ENCODE results near the gene PHLPP1. TPM values are rescaled to one million over a fixed set of nuclear protein-coding genes. Genes with fewer than 3 reads are reported as not detected.

Gene PHLPP1
- total RNA-seq, 1 experiment from 2014 or later = 8.6 TPM

DNA sequence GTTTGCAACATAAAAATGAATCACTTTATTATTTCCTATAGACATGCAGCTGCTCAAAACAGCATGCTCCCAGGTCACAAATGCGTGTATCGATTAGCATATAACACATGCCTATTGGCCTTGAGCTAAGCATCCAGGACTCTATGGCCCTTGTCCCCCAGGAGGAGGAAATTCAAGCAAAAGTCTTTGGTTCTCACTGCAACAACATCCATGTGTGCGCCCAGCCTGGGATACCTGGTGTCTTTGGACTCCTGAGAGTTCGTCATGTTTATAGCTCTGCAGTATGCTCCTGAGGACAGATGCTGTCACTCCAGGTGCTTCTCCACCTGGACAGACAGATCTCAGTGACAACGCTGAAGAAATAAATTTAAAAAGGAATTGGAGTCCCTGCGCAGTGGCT, 284.6 kb downstream of the PHLPP1 start:
- DNase-seq (ENCODE audit: low read depth) = no peak

DNA sequence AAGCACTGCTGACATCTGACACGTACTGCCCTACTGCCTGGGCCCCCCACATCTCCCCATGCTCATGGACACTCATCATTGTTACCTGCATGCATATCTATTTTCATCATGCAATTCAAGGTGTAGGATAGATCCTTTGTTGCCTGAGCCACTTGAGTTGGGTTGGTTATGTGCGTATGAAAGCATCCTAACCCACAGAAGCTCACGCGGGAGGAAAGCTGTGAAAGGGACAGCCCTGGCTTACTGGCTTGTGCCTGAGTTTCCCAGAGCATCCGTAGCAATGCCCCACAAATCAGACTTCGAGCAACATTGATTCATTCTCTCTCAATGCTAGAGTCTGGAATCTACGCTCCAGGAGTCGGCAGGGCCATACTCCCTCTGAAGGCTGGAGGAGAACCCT, 285.5 kb downstream of the PHLPP1 start:
- no peak for DNase-seq (ENCODE audit: low read depth)

DNA sequence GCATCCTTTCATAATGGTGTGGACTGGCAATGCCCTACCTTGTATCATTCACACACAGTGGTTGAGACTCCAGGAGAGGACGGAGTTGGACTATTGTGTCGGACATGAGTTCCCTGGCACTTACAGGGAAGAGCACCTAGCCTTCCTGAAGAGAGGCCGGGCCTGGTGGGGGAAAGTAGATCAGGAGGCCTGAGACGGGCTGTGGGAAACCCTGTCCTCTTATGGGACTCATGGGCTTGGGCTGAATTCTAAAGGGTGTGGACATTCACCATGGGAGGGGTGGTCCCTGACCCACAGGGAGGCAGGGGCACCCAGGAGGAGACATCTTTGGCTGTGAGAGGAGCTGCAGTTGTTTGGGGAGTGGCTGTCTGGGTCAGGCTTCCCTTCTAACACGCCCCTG, 286.5 kb downstream of the PHLPP1 start:
- no peak for DNase-seq (ENCODE audit: low read depth)

DNA sequence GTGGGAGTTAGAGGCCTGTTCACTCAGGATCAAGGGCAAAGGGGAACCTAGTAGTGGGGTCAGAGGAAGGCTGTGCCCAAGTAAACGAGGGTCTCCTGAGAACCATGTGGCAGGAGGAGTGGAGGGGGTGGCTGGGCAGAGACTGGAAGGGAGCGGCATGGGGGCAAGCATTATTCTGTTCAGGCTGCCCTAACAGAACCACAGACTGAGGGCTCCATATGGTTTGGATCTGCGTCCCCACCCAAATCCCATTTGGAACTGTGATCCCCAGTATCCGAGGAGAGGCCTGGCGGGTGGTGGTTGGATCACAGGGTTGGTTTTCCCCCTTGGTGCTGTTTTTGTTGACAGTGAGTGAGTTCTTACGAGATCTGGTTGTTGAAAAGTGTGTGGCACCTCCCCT, 287.0 kb downstream of the PHLPP1 start:
- no peak for DNase-seq (ENCODE audit: low read depth)

DNA sequence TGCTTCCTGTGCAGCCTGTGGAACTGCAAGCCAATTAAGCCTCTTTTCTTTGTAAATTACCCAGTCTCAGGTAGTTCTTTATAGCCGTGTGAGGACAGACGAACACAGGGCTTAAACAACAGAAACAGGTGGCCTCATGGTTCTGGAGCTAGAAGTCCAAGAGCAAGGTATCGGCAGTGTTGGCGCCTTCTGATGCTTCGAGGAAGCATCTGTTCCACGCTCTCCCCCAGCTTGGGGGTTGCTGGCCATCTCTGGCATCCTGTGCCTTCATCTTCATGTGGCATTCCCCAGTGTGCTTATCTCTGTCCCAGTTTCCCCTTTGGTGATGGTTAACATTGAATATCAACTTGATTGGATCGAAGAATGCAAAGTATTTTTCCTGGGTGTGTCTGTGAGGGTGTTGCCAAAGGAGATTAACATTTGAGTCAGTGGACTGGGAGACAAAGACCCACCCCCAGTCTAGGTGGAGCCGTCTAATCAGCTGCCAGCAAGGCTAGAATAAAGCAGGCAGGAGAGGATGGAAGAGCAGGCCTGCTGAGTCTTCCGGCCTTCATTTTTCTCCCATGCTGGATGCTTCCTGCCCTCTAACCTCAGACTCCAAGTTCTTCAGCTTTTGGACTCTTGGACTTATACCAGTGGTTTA, 287.6 kb downstream of the PHLPP1 start:
- no peak for DNase-seq (ENCODE audit: low read depth)

DNA sequence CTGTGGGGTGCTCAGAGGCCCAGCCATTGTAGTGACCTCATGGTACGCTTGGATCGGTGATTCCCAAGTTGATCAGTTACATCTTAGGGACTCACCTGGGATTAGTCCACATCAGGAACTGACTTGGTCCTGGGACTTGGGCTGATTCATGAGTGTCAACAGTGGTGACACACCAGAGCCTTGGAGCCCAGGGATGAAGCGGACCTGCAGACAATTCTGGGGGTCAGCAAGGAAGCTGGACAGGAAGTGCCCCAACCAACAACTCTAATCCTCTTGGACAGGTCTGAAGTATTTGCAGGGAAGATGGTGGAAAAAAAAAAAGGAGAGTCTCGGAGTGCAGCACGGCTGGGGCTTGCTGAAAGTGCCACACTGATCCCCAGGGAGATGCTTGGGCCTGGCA, 288.6 kb downstream of the PHLPP1 start:
- no peak for DNase-seq (ENCODE audit: low read depth)

DNA sequence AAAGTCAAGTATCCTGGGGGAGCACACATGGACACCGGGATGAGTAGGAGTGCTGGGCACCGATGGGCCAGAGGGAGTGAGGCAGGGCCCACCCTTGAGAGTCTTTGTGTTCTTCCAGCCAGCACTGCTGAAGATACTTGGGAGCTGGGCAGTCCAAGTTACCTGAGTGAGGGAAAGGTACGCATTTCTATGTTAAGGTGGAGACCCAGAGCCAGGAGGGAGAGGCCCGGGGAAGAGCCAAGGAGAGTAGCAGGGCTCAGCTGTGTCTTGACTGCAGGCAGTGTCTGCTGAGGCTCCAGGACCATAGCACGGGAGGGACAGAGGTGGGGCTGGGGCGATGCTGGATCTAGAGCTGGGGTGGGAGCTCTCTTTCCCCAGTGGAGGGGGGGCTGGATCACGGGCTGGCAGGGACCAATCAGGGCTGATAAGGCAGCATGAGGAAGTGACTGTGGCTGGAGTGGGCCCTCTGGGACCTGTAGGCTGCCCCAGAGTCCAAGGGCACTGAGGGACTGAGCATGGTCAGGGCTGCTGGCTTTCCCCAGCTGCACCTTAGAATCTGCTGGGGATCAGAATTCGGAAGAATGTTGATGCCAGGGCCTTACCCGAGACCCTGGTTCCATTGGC, 289.2 kb downstream of the PHLPP1 start:
- DNase-seq (ENCODE audit: low read depth) = no peak

DNA sequence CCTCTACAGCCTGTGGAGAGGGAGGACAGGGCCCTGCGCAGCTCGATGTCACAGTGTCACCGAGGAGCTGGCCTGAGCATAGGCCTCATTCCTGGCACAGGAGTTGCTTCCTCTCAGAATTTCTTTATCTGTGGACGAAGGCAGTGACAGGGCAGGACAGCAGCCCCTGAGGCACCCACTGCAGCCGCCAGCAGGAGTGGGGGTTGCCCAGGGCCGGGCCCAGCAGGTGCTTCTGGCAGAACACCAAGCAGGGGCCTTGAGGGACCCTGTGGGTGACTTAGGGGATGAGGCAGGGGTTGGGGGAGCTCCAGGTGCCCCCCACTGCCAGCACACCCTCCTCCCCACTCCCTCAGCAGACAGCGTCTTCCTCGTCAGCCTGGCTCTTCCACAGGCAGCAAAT, 290.0 kb downstream of the PHLPP1 start:
- no peak for DNase-seq (ENCODE audit: low read depth)

DNA sequence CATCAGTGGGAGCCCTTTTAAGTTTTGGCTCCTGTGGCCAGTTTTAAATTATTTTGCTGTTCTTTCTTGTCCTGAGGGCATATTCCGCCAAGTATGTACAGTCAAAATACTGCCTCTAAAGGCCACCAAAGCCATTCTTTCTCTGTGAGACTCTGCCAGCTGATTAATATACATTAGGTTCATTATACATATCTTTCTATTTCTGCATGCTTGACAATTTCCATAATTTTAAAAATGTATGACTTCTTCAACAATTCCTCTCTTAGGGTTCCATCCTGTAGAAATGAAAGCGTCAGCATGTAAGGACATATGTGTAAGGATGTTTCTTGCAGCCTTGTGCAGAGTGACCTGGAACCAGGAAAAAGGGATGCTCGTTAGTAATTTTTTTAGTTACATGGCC, 291.9 kb downstream of the PHLPP1 start:
- no peak for DNase-seq (ENCODE audit: low read depth)

DNA sequence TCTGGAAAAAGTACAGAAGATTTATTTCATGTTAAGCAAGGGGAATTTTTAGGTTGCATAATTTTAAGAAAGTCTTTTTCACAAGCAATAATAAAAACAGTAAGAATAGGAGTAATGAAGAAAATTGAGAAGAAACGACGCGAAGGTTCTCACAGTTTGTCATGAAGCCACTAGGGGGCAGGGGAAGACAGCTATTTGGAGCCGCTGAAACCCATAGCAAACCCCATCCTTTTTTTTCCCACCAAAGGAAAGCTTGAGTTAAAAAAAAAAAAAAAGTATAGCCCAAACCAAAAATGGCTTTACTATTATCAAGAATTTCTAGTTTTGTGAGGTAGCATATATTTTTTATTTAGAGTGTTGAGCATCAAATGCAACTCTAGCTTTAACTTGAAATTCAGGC, 300.9 kb downstream of the PHLPP1 start:
- DNase-seq (ENCODE audit: low read depth) = peak; percentile 53

DNA sequence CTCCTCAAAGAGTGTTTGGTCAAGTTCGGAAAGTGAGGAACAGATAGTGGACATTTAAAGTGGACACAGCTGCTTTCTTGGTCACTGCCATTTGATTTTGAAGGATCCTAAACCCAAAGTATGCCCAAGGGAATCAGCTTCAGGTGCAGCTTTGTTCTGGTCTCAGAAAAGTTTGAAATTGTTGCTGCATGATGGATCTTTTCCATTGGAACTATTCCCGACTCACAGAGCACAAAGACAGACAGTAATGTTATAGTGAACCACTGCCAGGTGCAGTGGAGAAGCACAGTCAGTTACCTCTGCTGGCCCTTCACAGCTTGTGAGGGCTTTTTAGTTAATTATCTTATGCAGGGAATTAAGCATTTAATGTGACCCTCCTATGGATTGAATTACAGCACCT, 301.7 kb downstream of the PHLPP1 start:
- no peak for DNase-seq (ENCODE audit: low read depth)

DNA sequence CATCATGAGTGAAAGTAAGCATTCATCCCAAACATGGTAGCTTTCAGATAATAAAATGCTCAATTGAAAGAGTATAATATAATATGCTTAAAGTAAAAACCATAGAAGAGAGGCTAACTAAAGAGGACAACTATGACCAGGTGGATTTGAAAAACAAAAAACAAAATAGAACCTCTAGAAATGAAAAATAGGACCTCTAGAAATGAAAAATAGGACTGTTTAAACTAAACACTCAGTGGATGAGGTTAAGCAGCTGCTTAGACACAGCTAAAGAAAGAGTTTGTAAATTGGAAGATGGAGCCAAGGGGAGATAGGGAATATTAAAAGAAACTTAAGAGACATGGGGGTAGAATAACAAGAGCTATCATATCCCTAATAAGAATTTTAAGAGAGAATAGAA, 302.6 kb downstream of the PHLPP1 start:
- DNase-seq (ENCODE audit: low read depth) = no peak

DNA sequence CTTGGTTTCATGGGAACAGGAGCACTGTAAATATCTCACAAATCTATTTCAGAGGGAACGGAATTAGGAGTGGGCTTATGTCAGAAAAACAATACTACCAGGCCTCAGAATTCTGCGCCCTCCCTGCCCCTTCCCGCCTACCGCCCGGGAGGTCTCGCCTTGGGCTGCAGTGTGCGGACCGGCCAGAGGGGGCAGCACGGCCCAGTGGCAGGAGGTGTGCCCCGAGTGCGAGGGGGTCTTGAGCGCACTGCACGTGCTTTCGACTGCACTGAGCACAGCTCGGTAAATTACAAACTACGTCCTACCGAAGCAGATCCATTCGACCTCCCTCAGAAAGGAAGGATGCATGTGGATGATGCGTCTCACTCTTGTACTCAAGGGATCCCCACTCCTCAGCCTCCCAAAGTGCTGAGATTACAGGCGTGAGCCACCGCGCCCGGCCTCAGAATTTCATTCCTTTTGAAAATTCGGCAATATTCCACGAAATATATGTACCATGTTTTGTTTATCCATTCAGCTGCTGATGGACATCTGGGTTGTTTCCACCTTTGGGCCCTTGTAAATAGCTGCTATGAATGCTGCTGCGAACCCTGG, 307.2 kb downstream of the PHLPP1 start:
- no peak for DNase-seq (ENCODE audit: low read depth)

DNA sequence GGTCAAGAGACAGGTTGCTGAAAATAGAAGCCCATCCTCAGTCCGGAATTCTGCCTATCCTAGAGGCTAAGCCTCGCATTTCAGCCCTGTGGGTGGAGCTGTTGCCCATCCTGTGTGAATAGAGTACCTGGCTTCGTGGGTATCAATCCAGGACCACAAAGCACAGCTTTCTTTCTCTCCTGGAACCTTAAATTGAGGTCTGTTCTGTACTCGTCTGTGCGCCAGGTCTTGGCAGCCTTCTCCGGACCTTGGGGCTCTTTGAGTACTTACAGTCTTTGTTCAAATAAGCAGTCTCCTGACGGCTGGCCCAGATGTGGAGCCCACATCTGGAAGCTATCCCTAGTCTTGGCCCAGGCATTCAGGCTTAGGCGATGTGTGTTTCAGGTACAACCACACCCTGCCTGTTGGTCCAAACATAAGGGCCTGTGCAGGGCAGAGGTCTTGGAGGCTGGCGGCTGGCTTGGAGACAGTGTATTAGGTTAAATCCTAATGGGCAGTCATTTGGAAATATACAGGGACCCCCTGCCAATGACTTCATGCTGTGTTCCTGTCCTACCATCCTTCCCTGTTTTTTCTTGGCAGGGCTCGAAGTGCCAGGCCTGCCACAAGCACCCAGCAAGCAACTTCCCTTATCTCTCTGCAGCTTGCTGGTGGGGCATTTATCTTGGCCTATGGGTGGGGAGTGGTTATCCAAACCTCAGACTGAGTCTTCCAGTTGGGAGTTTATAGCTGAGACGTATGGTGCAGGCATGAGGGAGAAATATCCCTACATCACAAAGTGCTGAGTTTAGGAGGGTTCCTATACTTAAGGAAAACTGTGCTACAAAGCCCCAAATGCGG, 310.1 kb downstream of the PHLPP1 start:
- DNase-seq (ENCODE audit: low read depth) = no peak

DNA sequence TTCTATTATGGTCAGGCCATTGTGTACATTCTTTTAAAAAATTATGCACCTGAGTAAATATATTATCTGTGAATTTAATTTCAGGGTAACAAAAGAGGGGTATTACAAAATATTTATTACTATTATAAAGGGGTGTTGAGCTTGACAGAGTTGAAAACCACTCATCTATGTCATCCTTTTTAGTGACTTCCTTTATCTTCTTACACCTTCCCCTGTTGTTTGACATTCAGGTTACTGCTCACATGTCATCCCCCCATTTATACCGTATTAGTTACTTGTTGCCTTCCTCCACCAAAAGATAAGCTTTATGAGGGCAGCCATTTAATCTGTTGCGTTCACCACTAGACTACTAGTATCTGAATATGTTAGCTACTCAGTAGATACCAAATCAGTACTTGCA, 313.0 kb downstream of the PHLPP1 start:
- DNase-seq (ENCODE audit: low read depth) = no peak

Small RNAs within 50 kb of the gene (small RNA-seq; reads per million reads assigned to genes)
- not detected for gene RNU6-142P

Other genes starting within 250 kb of the PHLPP1 start
- 10.5 and 12.6 TPM in 2 replicates for gene ZCCHC2, start 192.5 kb upstream of the PHLPP1 start, total RNA-seq (2014; rRNA removed; shearing (Covaris generic))

Measured in HT1080 (cell line).